NB4 (cell line): Measurements from ENCODE around the gene PSMD3.

Experiments used
- POLR2A ChIP-seq: IDR thresholded peaks from 2 replicates; pipeline ENCODE4 v1.6.1; 2011; ENCODE audit warnings: mild to moderate bottlenecking; ENCODE audit not compliant: insufficient read length; ENCODE audit errors: extremely low read depth
- TF ChIP-seq, protein P1 (sequence below): IDR thresholded peaks from one replicate; pipeline ENCODE4 v1.5.1; 2012; ENCODE audit warnings: low read depth, low read length

- TF ChIP-seq, protein P1, sequence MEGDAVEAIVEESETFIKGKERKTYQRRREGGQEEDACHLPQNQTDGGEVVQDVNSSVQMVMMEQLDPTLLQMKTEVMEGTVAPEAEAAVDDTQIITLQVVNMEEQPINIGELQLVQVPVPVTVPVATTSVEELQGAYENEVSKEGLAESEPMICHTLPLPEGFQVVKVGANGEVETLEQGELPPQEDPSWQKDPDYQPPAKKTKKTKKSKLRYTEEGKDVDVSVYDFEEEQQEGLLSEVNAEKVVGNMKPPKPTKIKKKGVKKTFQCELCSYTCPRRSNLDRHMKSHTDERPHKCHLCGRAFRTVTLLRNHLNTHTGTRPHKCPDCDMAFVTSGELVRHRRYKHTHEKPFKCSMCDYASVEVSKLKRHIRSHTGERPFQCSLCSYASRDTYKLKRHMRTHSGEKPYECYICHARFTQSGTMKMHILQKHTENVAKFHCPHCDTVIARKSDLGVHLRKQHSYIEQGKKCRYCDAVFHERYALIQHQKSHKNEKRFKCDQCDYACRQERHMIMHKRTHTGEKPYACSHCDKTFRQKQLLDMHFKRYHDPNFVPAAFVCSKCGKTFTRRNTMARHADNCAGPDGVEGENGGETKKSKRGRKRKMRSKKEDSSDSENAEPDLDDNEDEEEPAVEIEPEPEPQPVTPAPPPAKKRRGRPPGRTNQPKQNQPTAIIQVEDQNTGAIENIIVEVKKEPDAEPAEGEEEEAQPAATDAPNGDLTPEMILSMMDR, result no peak
- TF ChIP-seq POLR2A, result no peak
These were observed 48.0 kb downstream of the PSMD3 start for GRCh38 chr17:40028595-40028994.
